Pons (tissue), 1 donor: Measurements from ENCODE around the gene PRKAR1B.
"Not testable (repeated sequence)": the region's sequence is repeated elsewhere in the genome, so short reads cannot be mapped to it uniquely, and the experiment has no call there.

Experiments
- DNase-seq: peaks from one replicate; pipeline ENCODE4 v3.0.0-alpha.2; 2016; ENCODE audit warnings: low spot score

PRKAR1B gene

DNA sequence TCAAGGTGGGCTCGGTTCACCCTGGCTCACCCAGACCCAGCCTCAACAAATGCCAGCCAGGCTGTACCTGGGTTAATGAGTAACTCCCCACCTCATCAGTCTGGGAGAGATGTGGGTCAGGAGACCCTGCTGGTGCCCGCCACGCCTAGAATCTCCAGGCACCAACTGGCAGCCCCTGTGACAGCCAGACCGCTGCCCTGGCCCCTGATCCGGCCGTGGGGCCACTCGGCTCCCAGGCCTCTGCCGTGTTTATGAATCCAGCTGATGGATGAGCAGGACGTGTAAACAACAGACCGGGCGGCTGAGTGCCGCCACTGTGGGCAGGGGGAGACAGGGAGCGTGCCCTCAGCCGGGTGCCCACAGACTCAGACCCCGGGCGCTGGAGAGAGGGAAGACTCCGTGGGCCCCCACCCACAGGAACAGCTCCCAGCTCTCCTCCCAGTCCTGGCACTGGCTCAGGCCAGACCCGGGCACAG lies 173.4 kb downstream of the PRKAR1B start:
- DNase-seq, result no peak

DNA sequence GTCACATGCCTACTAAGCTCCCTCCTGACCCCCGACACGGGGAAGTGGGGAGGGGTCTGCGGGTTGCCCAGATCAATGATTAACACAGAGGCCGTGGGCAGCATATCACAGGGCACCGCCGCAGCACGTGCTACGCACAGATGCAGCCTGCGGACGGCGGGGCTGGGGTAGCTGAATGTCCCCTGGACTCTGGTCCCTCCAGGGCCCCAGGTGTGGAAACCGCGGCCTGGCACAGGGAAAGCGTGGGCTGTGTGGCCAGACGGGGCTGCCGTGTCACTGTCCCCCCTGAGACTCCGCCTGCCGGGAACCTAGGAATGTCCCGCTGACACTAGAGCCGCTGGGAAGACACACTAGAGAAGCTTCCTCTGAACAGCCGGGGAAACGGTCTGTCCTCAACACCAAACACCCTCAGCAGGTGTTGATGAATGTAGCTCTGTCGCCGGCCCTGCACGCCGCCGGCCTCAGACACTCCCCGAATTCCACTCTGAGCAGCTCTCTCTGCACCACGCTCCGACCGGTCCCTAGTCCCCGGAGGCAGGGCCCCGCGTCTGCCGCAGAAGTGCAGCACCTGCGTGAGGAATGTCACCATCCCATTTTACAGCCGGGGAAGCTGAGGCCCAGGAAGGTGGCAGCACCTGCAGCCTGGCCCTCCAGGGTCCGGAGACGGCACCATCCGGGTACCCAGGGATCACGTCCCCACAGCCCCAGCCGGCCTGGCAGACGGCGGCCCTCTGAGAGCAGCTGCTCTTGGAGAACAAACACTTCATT lies 174.0 kb downstream of the PRKAR1B start:
- no peak for DNase-seq

DNA sequence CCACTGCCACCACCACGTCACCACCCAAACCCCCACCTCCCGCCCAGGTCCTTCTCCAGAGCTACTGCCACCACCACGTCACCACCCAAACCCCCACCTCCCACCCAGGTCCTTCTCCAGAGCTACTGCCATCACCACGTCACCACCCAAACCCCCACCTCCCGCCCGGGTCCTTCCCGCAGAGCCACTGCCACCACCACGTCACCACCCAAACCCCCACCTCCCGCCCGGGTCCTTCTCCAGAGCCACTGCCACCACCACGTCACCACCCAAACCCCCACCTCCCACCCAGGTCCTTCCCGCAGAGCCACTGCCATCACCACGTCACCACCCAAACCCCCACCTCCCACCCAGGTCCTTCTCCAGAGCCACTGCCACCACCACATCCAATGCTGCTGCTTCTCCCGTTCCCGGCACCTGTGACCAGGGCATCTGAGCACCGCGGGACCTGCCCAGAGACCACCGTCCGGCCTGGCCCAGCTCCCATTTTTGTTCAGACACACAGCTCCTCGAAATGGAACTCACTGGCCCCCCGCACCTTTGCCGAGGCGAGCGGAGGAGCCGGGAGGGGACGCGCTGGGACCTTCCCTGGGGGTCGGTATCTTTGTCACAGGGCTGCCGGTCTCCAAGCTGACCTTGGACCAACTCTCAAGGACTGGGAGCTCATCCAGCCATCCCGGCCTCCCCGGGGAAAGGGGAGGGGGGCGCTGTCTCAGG lies 174.8 kb downstream of the PRKAR1B start:
- not testable (repeated sequence) for DNase-seq

DNA sequence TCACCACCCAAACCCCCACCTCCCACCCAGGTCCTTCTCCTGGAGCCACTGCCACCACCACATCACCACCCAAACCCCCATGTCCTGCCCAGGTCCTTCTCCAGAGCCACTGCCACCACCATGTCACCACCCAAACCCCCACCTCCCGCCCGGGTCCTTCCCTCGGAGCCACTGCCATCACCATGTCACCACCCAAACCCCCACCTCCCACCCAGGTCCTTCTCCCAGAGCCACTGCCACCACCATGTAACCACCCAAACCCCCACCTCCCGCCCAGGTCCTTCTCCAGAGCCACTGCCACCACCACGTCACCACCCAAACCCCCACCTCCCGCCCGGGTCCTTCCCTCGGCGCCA lies 175.5 kb downstream of the PRKAR1B start:
- not testable (repeated sequence) for DNase-seq

DNA sequence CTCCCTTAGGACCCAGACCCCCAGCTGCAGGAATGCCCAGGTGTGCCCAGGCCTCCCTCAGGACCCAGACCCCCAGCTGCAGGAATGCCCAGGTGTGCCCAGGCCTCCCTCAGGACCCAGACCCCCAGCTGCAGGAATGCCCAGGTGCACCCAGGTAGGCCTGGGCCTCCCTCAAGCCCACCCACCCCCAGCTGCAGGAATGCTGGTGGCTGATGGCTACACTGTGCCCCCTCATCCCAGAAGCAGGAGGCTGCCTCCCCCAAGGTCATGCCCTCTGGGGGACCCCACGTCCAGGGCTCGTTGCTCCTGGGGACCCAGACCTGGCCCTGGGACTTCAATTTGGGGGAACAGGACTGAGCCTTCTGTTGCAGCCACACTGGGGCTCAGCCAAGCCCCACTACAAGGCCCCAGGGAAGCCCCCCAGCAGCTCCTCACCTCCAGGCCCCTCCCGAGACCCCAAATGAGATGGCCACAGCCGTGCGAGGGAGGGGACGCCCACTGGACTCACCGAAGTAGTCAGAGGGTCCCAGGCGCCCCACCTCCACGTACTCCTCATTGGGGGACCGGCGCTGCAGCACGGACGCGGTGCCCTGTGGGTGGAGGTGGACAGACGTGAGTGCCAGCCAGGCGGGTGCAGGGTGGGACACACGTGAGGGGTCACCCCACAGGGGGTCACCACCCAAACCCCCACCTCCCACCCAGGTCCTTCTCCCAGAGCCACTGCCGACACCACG lies 176.0 kb downstream of the PRKAR1B start:
- DNase-seq, result no peak

DNA sequence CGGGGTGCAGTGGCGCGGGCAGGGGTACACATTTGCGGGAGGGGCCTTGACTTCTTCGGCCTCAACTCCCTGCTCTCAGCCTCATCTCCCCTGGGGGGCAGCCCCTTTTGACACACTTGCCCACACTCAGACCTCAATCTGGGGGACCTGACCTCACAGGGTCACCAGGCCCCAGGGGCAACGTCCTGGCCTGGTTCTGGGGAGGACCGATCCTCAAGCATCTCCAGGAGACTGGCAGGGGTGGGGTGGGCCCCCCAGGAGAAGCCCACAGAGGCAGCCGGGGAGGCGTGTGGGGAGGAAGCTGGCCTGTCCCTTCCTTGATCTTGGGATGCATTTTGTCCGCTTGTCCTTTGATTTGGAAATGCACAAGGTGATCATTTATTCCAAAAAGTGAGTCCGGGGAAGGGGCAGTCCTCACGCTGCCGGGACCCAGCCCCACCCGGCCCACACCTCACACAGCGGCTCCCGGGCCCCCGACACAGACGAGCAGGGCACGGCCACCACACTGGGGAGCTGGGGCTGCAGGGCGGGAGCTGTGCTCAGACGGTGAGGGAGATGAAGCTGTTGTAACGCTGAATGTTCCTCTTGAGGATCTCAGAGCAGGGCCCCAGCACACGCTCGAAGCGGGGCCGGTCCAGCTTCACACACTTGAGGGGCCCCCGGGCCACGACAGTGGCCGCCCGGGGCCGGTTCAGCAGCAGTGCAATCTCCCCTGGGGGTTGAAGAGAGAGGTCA lies 177.0 kb downstream of the PRKAR1B start:
- no peak for DNase-seq

DNA sequence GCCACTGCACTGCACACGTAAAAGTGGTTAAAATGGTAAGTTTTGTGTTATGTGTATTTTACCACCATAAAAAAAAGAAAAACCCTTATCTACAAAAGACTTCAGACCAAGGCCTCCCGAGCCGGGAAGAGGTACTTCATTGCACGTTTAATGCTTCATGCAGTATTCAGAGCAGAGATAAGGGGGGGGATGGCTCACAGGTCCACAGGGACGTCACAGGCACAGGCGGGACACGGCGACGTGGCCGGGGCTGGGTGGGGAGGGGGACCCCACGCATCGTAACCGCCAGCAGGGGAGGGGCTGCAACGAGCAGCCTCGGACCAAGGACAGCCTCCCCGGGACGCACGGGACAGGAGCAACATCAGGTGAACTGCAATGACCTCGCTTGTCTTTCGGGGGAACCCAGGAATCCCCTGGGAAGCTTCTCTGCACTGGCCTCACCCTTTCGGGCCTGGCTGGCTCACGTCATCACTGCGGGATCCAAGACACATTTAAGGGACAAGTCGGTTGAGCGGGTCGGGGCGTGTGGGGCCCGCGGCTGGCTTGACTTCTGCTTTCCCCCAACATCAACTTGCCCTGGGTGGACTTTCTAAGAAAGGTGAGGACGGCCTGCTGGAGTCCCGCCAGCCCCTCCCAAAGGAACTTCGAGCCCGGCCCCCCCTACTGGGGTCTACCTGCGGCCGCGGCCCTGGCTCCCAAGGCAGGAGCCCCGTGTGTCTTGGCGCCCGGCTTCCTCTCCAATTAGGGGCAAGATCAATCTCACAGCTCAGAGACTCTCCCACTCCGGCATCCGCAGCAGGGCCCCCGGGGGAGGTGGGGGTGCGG lies 177.8 kb downstream of the PRKAR1B start:
- DNase-seq, result no peak

DNA sequence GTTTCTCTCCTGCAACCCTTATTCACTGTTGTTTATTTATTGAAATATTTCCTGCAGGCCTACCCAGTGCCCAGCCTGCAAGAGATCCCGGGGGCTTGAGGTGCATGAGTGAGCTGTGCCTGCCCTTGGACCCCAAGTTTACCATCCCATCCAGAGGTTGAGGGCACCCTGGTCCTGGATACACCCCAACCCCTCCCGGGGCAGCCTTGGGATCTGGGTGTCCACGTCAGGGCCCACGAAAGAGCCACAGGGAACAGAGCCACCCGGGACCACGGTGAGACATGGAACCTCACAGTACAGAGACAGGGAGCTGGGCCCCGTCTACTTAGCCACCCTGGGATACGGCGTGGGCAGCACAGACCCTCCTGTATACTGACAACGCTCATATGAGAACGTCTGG lies 178.7 kb downstream of the PRKAR1B start:
- DNase-seq, result no peak

DNA sequence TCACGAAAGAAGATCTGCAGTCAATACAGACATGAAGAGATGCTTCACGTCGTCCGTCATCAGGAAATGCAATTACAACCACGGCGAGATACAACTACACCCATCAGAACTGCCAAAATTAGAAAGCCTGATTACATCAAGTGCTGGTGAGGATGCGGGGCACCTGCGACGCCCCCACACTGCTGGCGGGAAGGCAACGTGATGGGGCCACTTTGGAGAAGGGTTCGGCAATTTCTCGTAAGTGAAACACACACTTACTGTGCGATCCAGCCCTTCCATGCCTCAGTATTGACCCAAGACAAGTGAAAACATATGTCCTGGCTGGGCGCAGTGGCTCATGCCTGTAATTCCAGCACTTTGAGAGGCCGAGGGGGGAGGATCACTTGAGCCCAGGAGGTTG lies 181.6 kb downstream of the PRKAR1B start:
- DNase-seq, result no peak

DNA sequence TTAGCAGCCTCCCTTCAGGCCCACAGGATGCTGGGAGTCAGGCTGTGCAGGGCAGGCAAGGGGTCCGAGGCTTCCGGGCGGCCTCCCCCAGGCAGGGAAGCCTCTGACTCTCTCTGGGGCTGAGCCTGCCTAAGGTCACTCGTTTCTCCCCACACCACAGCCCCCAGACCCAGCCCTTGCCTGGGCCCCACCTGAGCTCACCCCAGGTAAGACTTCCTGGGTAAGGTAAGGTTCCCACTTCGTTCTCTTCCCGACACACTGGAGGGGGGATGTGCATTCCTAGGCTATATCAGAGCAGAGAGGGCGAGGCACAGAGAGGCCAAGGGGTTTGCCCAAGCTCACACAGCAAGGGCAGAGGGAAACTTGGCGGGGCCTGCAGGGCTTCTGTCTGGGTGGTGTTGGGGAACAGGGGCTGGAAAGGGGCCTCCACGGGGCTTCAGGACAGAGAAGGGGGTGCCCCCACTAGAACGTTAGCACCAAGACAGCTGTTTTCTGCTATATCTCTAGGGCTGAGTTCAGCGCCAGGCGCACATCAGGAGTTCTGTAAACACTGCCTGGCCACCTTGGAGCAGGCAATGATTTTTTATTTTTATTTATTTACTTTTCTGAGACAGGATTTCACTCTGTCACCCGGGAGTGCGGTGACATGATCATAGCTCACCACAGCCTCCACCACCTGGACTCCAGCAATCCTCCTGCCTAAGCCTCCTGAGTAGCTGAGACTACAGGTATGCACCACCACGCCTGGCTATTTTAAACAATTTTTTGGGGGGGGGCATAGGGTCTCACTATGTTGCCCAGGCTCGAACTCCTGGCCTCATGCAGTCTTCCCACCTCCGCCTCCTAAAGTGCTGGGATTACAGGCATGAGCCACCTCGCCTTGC lies 182.5 kb downstream of the PRKAR1B start:
- DNase-seq, result no peak

- DNase-seq, result no peak
Measured at GRCh38 chr7:543501-544337, 183.4 kb downstream of the PRKAR1B start.

DNA sequence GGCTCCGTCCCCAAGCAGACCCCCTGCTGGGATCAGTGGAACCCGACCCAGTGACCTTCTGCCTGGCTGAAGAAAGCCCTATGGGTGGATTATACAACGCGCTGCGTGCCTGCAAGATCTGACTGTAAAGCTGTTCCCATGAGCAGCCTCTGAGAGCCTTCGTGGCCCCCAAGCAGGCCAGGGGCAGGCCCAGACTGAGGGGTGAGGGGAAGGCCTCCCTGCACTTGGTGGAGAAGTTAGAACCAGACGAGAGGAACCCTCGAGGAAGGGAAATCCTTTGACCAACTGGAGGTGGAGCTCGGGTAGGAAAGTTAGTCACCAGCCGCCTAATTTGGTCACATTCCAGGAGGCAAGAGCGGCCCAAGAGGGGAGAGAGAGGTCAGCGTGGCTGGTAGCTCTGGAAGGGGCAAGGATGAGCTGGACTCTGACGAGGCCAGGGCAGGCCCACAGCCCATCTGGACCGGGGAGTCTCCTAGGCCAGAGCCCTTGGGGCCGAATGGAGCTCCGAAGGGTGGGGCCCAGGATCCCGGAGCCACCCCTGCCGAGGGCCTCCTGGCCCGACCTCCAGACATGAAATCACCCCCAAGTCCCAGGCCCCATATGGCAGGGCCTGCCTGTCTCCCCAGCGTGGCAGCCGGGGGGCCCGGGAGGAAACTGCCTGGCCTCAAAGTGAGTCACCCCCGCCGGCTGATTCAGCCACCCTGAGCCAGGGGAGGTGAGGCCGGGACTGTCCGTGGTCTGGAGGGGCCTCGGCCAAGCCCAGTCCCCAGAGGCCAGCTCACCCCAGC lies 184.2 kb downstream of the PRKAR1B start:
- DNase-seq, result no peak

GRCh38 chr7:542131-542712 lies 184.9 kb downstream of the PRKAR1B start:
- DNase-seq, result no peak

DNA sequence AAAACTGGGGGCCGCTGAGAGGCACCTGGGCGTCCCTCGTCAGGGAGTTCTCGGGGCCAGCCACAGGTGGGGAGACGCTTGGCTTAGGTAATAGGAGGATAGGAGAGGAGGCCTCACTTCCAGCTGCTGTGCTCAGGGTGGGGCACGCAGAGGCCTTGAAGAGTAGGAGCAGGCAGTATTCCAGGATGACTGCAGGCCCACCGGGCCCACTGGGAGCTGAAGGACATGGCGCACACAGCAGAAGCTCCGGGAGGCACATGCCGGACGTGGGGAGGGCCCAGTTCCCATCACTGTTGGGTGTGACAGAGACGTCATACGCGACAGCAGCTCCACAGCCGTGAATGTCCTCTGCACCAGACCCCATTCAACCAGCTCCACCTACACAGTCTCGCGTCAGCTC lies 185.4 kb downstream of the PRKAR1B start:
- DNase-seq, result no peak

DNA sequence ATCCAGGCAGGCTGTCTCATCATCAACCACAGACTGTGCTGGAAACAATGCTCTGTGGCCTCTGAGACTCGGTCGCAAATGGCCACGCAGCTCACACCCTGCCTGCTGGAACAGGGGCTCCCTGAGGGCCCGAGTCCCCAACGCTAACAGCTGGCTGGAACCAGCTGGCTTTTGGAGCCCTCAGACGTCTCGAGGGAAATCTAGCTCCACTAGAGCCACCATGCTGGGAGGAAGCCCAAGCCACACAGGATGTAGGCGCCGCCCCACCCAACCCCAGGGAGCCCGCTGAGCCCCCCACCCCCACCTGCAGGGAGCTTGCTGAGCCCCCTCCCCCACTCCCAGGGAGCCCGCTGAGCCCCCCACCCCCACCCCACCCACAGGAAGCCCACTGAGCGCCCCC lies 186.1 kb downstream of the PRKAR1B start:
- DNase-seq, result no peak

GRCh38 chr7:540579-540978 lies 186.5 kb downstream of the PRKAR1B start:
- DNase-seq, result no peak

GRCh38 chr7:539731-540411 lies 187.2 kb downstream of the PRKAR1B start:
- no peak for DNase-seq
